RWPE2 (cell line): Measurements from ENCODE around the gene CHCHD4.
A peak's percentile ranks its signal among the peaks of the same experiment; 100 is the strongest.

Experiments used
- ATAC-seq: fragments of 200-7000 bp; cut with Tn5 transposase; 3 replicates; pipeline ENCODE4 v1.9.1; 2021; ENCODE audit warnings: low read depth
- DNase-seq: peaks from one replicate; pipeline ENCODE4 v3.0.0-alpha.2; 2020; ENCODE audit warnings: low spot score
- H3K27ac ChIP-seq: fragments of 450-650 bp; 2 replicates; pipeline ENCODE4 v1.5.1; 2017; ENCODE audit warnings: mild to moderate bottlenecking; ENCODE audit not compliant: poor library complexity, severe bottlenecking
- H3K27me3 ChIP-seq: fragments of 250-450 bp; sonication (Bioruptor Pico); 2 replicates; pipeline ENCODE4 v1.5.1; 2021; ENCODE audit warnings: mild to moderate bottlenecking, moderate library complexity; ENCODE audit not compliant: insufficient read depth, poor library complexity, severe bottlenecking
- H3K36me3 ChIP-seq: fragments of 250-450 bp; sonication (Bioruptor Pico); 2 replicates; pipeline ENCODE4 v1.5.1; 2020; ENCODE audit warnings: low read depth, mild to moderate bottlenecking, moderate library complexity
- H3K4me1 ChIP-seq: fragments of 250-450 bp; sonication (Bioruptor Pico); 2 replicates; pipeline ENCODE4 v1.5.1; 2021; ENCODE audit warnings: mild to moderate bottlenecking, moderate library complexity; ENCODE audit not compliant: insufficient read depth, poor library complexity, severe bottlenecking
- H3K4me3 ChIP-seq: fragments of 250-450 bp; sonication (Bioruptor Pico); 2 replicates; pipeline ENCODE4 v1.5.1; 2021; ENCODE audit warnings: mild to moderate bottlenecking, moderate library complexity; ENCODE audit not compliant: severe bottlenecking
- H3K9me3 ChIP-seq: fragments of 250-450 bp; sonication (Bioruptor Pico); 2 replicates; pipeline ENCODE4 v1.5.1; 2021; ENCODE audit warnings: mild to moderate bottlenecking, moderate library complexity; ENCODE audit not compliant: severe bottlenecking
- CTCF ChIP-seq: fragments of 450-650 bp; IDR thresholded peaks from one replicate; pipeline ENCODE4 v1.5.1; 2017; ENCODE audit warnings: mild to moderate bottlenecking, moderate library complexity; ENCODE audit not compliant: poor library complexity, severe bottlenecking

Gene CHCHD4

GRCh38 chr3:14150491-14151230 lies 26.0 kb upstream of the CHCHD4 start:
- 0 out of 3 replicates have a peak, but pooled peaks have one; percentile 37 for ATAC-seq
- Histone ChIP-seq H3K27me3 (no peaks in the 10 kb centered on the region), H3K4me3 (no peak overlapping the region), H3K36me3 (peaks cover 53% of the 10 kb centered on the region), H3K4me1 (no peaks in the 10 kb centered on the region), H3K27ac (no peak overlapping the region), H3K9me3 (no peaks in the 10 kb centered on the region)
- TF ChIP-seq CTCF: no peak
- no peak for DNase-seq

- peaks cover 52% of the 10 kb centered on the region for H3K36me3 ChIP-seq
These were observed 25.4 kb upstream of the CHCHD4 start for GRCh38 chr3:14150078-14150477.

GRCh38 chr3:14148041-14148985 lies 23.6 kb upstream of the CHCHD4 start:
- H3K36me3 ChIP-seq: peaks cover 38% of the 10 kb centered on the region
- no peaks in the 10 kb centered on the region for H3K27me3 ChIP-seq
- no peak overlapping the region for H3K27ac ChIP-seq
- DNase-seq: no peak
- peaks cover 19% of the 10 kb centered on the region for H3K4me1 ChIP-seq
- ATAC-seq: no peak
- no peak overlapping the region for H3K4me3 ChIP-seq
- no peak for TF ChIP-seq CTCF
- no peaks in the 10 kb centered on the region for H3K9me3 ChIP-seq

More at GRCh38 chr3:14150078-14150477, 25.4 kb upstream of the CHCHD4 start:
- Histone ChIP-seq H3K9me3 (no peaks in the 10 kb centered on the region), H3K4me1 (peaks cover 2% of the 10 kb centered on the region), H3K4me3 (no peak overlapping the region), H3K27ac (no peak overlapping the region), H3K27me3 (no peaks in the 10 kb centered on the region)
- ATAC-seq (no peak), DNase-seq (no peak)
- no peak for TF ChIP-seq CTCF

- H3K36me3 ChIP-seq: peaks cover 37% of the 10 kb centered on the region
- H3K27me3 ChIP-seq: no peaks in the 10 kb centered on the region
- DNase-seq (no peak), ATAC-seq (no peak)
- no peak for TF ChIP-seq CTCF
- H3K9me3 ChIP-seq: no peaks in the 10 kb centered on the region
- no peak overlapping the region for H3K4me3 ChIP-seq
- no peak overlapping the region for H3K27ac ChIP-seq
- H3K4me1 ChIP-seq: peaks cover 26% of the 10 kb centered on the region
These were observed 22.9 kb upstream of the CHCHD4 start for GRCh38 chr3:14147617-14148016.
